AG04450 (cell line): ENCODE measurements around the gene FAM229A. TPM values are rescaled to one million over a fixed set of nuclear protein-coding genes. Genes with fewer than 3 reads are reported as not detected.

Source experiments
- CTCF ChIA-PET: fragments of 300-600, 350-600 bp; formaldehyde crosslinking; extraction: SDS; loops from one replicate; lab custom pipeline; 2022; ENCODE audit warnings: antibody characterized with exemption, inconsistent platforms; lab: Charles Lee
- POLR2A ChIA-PET: fragments of 350-600 bp; formaldehyde crosslinking; extraction: SDS; loops from one replicate; lab custom pipeline; 2021; ENCODE audit warnings: antibody characterized with exemption, inconsistent platforms; lab: Yijun Ruan, JAX
- DNase-seq: peaks from one replicate; pipeline ENCODE4 v3.0.0-alpha.2; 2011; ENCODE audit warnings: low read depth, low spot score
- H3K27ac ChIP-seq: one replicate; pipeline ENCODE4 v1.5.1; 2012; ENCODE audit warnings: low read depth, low read length, control low read depth
- H3K27me3 ChIP-seq: one replicate; pipeline ENCODE4 v1.6.0; 2012; ENCODE audit warnings: low read length; ENCODE audit not compliant: control insufficient read depth, insufficient read depth
- H3K4me3 ChIP-seq: 2 replicates; pipeline ENCODE4 v1.5.1; 2011; ENCODE audit warnings: mild to moderate bottlenecking, low read depth, low read length, control low read depth
- H3K9me3 ChIP-seq: 2 replicates; pipeline ENCODE4 v1.5.1; 2012; ENCODE audit warnings: low read length; ENCODE audit not compliant: control insufficient read depth, insufficient read depth
- CTCF ChIP-seq: IDR thresholded peaks from 2 replicates; pipeline ENCODE4 v1.5.1; 2011; ENCODE audit warnings: low read depth, low read length, control low read depth, inconsistent platforms
- polyA plus RNA-seq: library from polyadenylated mRNA; depleted of rRNA; stranded (reverse); fragments of >200 nt; gene quantifications from 2 replicates; pipeline ENCODE4 v1.2.3, GENCODE V29; 2011

Gene FAM229A
- polyA plus RNA-seq, 1 experiment: 1.4 TPM

- no peaks in the 10 kb centered on the region; the same call in 1 of the 2 replicates for H3K9me3 ChIP-seq
- DNase-seq: no peak
- TF ChIP-seq CTCF: no peak
- CTCF ChIA-PET: interaction anchor here (1.1 kb wide), 1 partner anchor 8 kb away, joined by 3 read pairs; no protein-coding TSS in a partner anchor
- H3K27ac ChIP-seq: no peak overlapping the region
- H3K27me3 ChIP-seq: no peaks in the 10 kb centered on the region
- no peak overlapping the region for H3K4me3 ChIP-seq
- POLR2A ChIA-PET: no interaction called here
Measured at GRCh38 chr1:32392325-32392724, 30.0 kb upstream of the FAM229A start.

GRCh38 chr1:32390904-32391870, 28.9 kb upstream of the FAM229A start:
- Histone ChIP-seq H3K9me3 (no peaks in the 10 kb centered on the region; the same call in 1 of the 2 replicates), H3K4me3 (no peak overlapping the region), H3K27me3 (no peaks in the 10 kb centered on the region), H3K27ac (no peak overlapping the region)
- POLR2A ChIA-PET: no interaction called here
- CTCF ChIA-PET: interaction anchor here (1.1 kb wide), 1 partner anchor 9 kb away, joined by 3 read pairs; no protein-coding TSS in a partner anchor
- DNase-seq: no peak
- TF ChIP-seq CTCF: no peak

GRCh38 chr1:32388641-32389040, 26.4 kb upstream of the FAM229A start:
- Histone ChIP-seq H3K4me3 (no peak overlapping the region), H3K27ac (no peak overlapping the region), H3K9me3 (no peaks in the 10 kb centered on the region), H3K27me3 (no peaks in the 10 kb centered on the region)
- TF ChIP-seq CTCF: no peak
- POLR2A ChIA-PET: no interaction called here
- CTCF ChIA-PET: interaction anchor here (0.7 kb wide), 1 partner anchor 18 kb away, joined by 3 read pairs; no protein-coding TSS in a partner anchor
- no peak for DNase-seq

- H3K27ac ChIP-seq: no peak overlapping the region
- DNase-seq: no peak
- no peaks in the 10 kb centered on the region for H3K27me3 ChIP-seq
- H3K4me3 ChIP-seq: no peak overlapping the region
- no peak for TF ChIP-seq CTCF
- H3K9me3 ChIP-seq: no peaks in the 10 kb centered on the region
- ChIA-PET POLR2A (interaction anchor here (0.7 kb wide), 1 partner anchor 127 kb away, joined by 5 read pairs; no protein-coding TSS in a partner anchor), CTCF (no interaction called here)
Measured at GRCh38 chr1:32386676-32387392, 24.5 kb upstream of the FAM229A start.
